GM21381 (cell line): ENCODE data around the gene ESPNL.

Source experiments
- ATAC-seq: cut with Tn5 transposase; IDR thresholded peaks from one replicate; pipeline ENCODE4 v1.9.1; 2021; ENCODE audit warnings: mild to moderate bottlenecking, moderate library complexity; ENCODE audit not compliant: unreplicated experiment

Gene ESPNL

DNA sequence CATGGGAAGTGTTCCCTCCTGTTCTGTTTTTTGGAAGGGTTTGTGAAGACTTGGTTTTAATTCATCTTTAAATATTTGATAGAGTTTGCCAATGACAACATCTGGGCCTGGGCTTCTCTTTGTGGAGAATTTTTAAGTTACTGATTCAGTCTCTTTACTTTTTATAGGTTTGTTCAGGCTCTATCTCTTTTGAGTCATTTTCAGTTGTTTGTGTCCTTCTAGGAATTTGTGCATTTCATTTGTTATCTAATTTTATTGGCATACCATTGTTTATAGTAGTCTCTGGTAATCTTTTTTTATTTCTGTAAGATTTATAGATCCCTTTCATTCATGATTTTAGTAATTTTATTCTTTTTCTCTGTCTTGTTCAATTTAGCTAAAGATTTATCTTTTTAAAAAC is 24.7 kb upstream of the ESPNL start:
- no peak for ATAC-seq

- no peak for ATAC-seq
These were observed 22.8 kb upstream of the ESPNL start for GRCh38 chr2:238077292-238077691.

GRCh38 chr2:238079874-238080327 is 20.2 kb upstream of the ESPNL start:
- ATAC-seq, result no peak

GRCh38 chr2:238080518-238080917 is 19.6 kb upstream of the ESPNL start:
- no peak for ATAC-seq

GRCh38 chr2:238081150-238081549 is 19.0 kb upstream of the ESPNL start:
- no peak for ATAC-seq

DNA sequence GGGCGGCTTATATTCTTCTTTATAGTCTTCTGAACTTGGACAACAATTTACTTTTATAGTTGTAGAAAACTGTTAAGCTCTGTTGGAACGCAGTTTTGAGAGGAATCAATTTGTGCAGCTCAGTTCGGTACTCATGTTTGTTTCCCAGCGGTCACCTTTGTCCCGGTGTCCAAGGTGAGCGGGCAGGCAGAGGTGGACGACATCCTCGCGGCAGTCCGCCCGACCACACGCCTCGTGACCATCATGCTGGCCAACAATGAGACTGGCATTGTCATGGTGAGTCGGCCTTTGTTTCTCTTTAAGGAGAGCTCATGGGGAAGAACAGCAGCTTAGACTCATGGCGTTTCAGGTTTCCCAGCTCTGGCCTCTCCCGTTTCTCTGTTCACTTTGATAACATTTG is 18.6 kb upstream of the ESPNL start:
- ATAC-seq, result no peak

GRCh38 chr2:238082151-238082550 is 18.0 kb upstream of the ESPNL start:
- ATAC-seq, result no peak

DNA sequence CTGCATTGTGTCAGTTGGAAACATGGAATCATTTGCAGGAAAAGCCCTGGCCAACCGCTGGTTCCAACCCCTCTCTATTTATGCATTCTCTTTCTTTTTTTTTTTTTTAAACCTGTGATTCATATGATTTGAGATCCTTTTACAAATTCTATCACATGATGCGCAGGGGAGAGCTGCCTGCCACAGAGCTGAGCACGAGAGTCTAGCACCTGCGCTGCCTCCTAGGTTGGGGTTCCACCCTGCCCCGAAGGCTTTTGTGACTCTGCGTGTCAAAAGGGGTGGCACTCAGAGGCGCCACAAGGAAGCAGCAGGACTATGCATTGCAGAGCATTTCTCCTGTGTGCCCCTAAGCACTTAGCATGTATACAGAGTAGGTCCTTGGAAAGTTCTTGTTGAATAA is 17.3 kb upstream of the ESPNL start:
- no peak for ATAC-seq

DNA sequence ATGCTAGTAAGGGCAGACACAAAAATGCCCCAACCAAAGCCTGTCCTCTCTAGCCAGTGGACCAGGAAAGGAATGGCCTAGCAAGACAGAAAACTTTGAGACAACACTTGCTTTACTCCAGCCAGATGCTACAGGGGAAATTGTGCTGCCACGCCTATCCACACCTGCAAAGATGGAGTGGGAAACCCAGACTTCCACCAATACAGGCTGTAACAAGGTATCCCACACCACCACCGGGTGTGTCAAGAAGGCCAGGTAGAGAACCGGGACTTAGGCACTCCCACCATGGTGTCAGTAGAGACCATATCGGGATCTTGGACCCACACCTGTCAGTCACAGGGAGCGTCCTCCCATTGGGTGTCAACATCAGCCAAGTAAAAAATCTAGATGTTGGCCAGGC is 16.2 kb upstream of the ESPNL start:
- no peak for ATAC-seq

DNA sequence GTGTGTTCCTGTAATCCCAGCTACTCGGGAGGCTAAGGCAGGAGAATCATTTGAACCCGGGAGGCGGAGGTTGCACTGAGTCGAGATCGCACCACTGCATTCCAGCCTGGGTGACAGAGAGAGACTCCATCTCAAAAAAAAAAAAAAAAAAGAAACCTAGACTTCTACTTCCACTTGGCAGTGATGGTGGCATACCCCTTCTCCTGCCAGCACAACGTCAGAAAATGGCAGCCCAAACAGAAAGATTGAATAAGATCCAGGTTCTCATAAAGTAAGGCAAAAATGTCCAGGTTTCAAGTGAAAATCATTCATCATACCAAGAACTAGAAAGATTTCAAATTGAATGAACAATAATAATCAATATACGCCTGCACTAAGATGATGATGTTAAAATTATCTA is 15.4 kb upstream of the ESPNL start:
- ATAC-seq, result no peak

- ATAC-seq, result no peak
These were observed 14.2 kb upstream of the ESPNL start for GRCh38 chr2:238085899-238086298.

DNA sequence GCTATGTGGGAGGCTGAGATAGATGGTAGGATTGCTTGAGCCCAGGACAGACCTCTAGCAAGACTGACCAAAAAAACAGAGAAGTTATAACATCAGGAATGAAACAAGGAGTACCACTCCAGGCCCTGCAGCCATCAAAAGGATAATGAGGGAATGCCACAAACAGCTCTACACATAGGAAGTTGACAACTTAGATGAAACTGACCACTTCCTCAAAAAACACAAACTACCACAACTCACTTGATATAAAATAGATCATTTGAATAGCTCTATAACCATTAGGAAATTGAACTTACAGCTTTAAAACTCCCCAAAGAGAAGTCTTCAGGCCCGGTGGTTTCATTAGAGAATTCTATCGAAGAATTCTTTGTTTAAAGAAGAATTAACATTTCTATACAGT is 12.9 kb upstream of the ESPNL start:
- no peak for ATAC-seq

GRCh38 chr2:238090887-238091286 is 9.3 kb upstream of the ESPNL start:
- no peak for ATAC-seq

DNA sequence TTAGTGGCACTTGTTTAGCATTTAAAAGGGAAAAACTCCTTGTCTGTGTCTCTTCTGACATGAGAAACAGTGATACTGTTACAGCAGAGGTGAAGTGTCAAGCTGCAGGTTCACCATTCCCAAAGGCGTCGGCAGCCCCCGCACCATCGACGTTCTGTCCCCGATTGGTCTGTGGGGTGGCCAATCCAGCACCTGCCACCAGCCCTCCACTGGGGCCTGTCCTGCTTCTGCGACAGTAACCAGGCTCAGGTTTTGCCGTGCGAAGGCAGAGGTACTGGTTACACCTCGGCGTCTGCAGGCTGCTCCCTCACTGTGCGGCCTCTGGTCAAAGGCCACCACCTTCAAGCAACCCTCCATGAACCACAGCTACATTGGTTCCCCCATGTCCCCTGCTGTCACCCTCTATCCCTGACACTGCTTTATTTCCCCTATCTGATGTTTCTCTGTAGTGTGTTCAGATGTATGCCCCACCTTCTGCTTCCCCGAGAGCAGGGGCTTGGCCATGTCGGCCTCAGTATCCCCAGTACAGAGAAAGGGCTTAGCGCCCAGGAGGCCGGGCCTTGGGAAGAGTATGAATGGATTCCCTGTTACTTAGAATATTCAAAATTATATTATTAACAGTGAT is 8.6 kb upstream of the ESPNL start:
- ATAC-seq, result no peak

DNA sequence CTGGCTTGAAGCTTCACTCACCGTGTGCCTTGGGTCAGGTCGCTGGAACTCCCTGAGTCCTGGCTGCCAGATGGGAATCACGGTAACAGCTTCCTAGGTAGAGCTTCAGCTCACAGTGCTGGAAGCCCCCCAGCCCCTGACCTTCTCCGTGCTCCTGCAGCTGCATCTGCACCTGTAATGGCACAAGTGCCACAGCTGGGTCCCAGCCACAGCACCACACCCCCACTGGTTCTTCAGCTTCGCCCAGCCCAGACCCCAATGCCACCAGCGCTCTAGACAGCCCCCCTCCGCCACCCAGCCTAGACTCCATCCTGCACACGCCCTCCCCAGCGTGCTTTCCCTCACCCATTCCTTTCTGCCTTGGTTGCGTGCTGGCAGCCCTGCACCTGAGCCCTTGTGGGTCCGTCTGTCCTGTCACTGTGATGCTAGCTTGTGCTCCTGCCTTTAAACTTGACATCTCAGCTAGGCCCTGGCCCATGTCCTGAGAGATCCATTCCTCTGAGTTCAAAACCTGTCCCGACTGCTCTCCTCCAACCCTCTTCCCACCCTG is 7.6 kb upstream of the ESPNL start:
- ATAC-seq, result no peak

DNA sequence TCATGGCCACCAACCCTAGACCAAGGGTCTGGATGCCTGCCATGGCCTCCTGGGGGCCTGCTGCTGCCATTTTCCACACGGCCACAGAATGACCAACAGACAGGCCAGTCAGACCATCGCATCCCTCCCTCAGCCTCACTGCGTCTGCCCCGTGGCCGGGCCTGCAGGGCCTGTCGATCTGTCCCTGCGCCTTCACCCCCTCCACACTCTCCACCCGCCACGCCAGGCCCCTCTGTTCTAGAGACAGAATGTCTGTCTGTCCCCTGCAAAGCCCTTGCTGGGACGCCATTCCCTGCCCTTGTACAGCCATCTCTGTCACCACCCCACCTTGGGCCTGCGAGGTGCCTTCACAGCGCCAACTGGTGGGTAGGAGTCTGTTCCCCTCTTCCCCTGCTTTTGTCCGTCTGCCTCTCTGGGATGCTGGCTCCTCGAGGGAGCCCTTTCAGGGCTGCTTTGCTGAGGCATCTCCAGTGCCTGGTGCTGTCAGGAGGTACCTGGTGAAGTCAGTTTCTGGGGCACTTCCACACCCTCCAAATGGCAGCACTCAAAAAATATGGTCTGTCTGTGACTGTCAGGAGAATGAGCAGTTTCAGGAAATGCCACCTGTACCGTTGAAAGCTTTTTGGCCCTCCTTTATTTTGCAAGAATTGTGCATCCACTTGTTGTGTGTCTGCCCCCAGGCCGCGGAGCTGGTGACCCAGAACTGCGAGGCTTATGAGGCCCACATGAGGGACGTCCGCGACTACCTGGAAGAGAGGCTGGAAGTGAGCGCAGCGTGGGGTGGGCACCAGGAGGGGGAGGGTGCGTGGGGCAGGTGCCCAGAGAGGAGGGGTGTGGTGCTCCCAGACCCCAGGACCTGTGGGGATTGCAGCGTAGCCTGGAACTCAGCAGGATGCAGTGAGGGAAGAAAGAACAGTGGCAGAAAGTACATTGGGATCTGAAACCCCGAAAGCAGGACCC is 6.7 kb upstream of the ESPNL start:
- no peak for ATAC-seq

GRCh38 chr2:238094438-238095022 is 5.6 kb upstream of the ESPNL start:
- ATAC-seq, result no peak

GRCh38 chr2:238095143-238095542 is 5.0 kb upstream of the ESPNL start:
- no peak for ATAC-seq

DNA sequence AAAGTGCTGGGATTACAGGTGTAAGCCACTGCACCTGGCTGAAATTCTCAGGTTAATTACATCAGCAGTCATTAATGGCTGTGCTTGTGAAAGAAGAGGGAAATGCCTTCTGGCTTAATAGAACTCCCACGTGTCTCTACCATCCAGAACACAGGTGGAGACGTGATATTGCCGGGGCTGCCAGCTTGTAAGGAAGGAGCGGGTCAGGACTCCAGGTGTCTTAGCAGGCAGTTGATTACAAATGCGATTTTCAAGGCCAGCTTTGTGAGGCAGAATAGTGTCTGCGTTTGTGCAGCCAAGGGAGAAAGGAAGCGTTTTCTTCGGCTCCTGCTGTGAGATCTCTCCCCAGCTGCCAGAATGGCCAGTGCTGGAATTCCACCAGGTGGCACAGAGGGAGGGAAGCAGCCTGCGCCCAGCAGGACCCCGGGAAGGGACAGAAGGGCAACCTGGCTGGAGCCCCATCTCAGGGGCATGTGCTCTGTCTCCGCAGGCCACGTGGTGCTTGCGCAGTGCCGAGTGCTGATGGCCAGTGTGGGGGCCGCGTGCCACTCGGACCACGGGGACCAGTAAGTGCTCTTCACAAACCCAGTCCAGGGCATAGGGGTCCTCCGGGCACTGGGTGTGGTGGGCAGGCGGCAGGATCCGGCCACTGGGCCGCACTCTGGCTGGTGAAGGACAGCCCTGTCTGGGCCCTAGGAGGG is 3.7 kb upstream of the ESPNL start:
- no peak for ATAC-seq

DNA sequence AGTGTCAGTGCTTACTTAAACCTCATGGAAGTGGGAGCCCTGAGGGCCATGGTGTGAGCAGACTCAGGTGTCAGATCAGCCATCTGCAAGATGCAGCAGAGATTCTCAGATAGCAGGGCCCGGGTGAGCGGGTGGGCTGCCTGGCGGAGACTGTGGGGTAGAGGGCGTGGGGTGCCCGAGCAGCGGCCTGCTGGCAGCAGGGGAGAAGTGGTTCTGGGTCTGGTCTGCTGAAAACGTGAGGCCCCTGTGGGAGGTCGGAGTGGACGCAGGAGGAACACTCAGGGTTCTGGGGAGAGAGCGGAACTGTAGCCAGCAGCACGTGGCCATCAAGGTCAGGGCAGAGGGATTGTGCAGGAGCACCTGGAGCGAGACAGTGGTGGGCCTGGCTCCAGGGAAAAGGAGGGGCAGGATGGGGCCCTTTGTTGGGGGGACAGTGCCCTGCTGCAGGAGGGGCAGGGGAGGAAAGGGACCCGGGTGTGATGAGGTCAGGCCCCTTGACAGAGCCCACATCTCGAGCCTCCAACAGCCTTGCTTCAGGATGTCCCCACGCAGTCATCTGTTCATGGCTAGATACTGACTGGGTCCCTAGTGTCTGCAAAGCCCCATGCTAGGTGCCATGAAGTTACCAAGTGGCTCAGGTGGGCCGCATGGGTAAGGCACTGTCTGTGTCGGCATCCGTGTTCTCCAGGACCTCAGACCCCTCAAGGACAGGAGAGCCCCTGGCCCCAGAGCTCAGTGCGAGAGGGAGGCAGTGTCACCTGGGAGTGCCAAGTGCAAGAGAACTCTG is 2.7 kb upstream of the ESPNL start:
- no peak for ATAC-seq
